Ishikawa (cell line): Measurements from ENCODE around the gene KCNQ1.
A peak's percentile ranks its signal among the peaks of the same experiment; 100 is the strongest.

Experiments used
- CEBPB ChIP-seq: IDR thresholded peaks from 2 replicates; pipeline ENCODE4 v1.6.1; 2012
- CREB1 ChIP-seq: IDR thresholded peaks from 2 replicates; pipeline ENCODE4 v1.6.1; 2012; ENCODE audit warnings: low read depth
- EGR1 ChIP-seq: IDR thresholded peaks from 2 replicates; pipeline ENCODE4 v1.6.1; 2012
- EP300 ChIP-seq: IDR thresholded peaks from 2 replicates; pipeline ENCODE4 v1.6.1; 2012; ENCODE audit warnings: borderline replicate concordance
- FOXM1 ChIP-seq: IDR thresholded peaks from 2 replicates; pipeline ENCODE4 v1.6.1; 2012; ENCODE audit warnings: low read depth, borderline replicate concordance
- MAX ChIP-seq: IDR thresholded peaks from 2 replicates; pipeline ENCODE4 v1.6.1; 2012
- NFIC ChIP-seq: IDR thresholded peaks from 2 replicates; pipeline ENCODE4 v1.6.1; 2012
- RAD21 ChIP-seq: IDR thresholded peaks from 2 replicates; pipeline ENCODE4 v1.6.1; 2012; ENCODE audit warnings: low read depth
- TAF1 ChIP-seq: IDR thresholded peaks from 2 replicates; pipeline ENCODE4 v1.6.1; 2012; ENCODE audit warnings: low read depth, mild to moderate bottlenecking
- TCF12 ChIP-seq: IDR thresholded peaks from 2 replicates; pipeline ENCODE4 v1.6.1; 2012; ENCODE audit warnings: low read depth
- TEAD4 ChIP-seq: IDR thresholded peaks from 2 replicates; pipeline ENCODE4 v1.6.1; 2012
- YY1 ChIP-seq: IDR thresholded peaks from 2 replicates; pipeline ENCODE4 v1.6.1; 2012; ENCODE audit warnings: low read depth
- ZBTB7A ChIP-seq: IDR thresholded peaks from 2 replicates; pipeline ENCODE4 v1.6.1; 2012; ENCODE audit warnings: low read depth
- TF ChIP-seq, protein P1 (sequence below): IDR thresholded peaks from 2 replicates; pipeline ENCODE4 v1.6.1; 2012; ENCODE audit warnings: low read depth, mild to moderate bottlenecking
- TF ChIP-seq, protein P2 (sequence below): IDR thresholded peaks from 2 replicates; pipeline ENCODE4 v1.6.1; 2012

Gene KCNQ1

GRCh38 chr11:2748061-2748813 is 303.4 kb downstream of the KCNQ1 start:
- TF ChIP-seq, protein P1, sequence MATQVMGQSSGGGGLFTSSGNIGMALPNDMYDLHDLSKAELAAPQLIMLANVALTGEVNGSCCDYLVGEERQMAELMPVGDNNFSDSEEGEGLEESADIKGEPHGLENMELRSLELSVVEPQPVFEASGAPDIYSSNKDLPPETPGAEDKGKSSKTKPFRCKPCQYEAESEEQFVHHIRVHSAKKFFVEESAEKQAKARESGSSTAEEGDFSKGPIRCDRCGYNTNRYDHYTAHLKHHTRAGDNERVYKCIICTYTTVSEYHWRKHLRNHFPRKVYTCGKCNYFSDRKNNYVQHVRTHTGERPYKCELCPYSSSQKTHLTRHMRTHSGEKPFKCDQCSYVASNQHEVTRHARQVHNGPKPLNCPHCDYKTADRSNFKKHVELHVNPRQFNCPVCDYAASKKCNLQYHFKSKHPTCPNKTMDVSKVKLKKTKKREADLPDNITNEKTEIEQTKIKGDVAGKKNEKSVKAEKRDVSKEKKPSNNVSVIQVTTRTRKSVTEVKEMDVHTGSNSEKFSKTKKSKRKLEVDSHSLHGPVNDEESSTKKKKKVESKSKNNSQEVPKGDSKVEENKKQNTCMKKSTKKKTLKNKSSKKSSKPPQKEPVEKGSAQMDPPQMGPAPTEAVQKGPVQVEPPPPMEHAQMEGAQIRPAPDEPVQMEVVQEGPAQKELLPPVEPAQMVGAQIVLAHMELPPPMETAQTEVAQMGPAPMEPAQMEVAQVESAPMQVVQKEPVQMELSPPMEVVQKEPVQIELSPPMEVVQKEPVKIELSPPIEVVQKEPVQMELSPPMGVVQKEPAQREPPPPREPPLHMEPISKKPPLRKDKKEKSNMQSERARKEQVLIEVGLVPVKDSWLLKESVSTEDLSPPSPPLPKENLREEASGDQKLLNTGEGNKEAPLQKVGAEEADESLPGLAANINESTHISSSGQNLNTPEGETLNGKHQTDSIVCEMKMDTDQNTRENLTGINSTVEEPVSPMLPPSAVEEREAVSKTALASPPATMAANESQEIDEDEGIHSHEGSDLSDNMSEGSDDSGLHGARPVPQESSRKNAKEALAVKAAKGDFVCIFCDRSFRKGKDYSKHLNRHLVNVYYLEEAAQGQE: no peak

DNA sequence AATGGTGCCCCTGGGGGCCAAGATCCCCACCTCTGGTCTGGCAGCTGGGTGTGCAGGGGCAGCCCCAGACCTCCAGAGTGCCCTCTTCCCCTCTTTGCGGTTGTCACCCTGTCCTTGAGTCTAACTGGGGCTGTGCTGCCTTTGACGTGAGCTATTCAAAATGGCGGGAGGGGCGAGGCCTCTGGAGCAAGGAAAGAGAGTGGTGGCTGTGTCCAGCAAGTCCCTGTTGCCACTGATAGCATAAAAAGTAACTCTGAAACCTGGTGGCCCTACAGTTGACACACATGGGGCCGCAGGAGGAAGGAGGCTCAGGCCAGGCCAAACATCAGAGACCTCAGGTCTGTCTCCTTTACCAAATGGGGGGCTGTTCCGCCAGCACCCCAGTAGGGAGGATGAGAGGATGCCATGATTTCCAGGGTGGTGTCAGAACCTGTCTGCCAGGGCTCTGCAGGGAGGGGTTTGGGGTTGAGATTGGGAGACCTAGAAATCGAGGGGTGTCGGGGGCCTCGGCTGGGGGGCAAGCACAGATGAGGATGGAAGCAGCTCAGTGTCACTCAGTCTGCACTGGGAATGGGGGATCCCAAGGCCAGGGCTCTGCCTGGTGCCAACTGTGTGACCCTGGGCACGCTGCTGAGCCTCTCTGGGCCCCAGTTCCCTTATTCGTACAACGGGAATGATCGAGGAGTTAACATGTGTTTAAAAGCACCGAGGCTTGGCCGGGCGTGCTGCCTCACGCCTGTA is 304.2 kb downstream of the KCNQ1 start:
- TF ChIP-seq EGR1: no peak
- TF ChIP-seq TAF1: no peak
- no peak for TF ChIP-seq CREB1
- TF ChIP-seq, protein P2, sequence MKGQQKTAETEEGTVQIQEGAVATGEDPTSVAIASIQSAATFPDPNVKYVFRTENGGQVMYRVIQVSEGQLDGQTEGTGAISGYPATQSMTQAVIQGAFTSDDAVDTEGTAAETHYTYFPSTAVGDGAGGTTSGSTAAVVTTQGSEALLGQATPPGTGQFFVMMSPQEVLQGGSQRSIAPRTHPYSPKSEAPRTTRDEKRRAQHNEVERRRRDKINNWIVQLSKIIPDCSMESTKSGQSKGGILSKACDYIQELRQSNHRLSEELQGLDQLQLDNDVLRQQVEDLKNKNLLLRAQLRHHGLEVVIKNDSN: no peak
- TF ChIP-seq EP300: no peak
- TF ChIP-seq, protein P1: no peak

DNA sequence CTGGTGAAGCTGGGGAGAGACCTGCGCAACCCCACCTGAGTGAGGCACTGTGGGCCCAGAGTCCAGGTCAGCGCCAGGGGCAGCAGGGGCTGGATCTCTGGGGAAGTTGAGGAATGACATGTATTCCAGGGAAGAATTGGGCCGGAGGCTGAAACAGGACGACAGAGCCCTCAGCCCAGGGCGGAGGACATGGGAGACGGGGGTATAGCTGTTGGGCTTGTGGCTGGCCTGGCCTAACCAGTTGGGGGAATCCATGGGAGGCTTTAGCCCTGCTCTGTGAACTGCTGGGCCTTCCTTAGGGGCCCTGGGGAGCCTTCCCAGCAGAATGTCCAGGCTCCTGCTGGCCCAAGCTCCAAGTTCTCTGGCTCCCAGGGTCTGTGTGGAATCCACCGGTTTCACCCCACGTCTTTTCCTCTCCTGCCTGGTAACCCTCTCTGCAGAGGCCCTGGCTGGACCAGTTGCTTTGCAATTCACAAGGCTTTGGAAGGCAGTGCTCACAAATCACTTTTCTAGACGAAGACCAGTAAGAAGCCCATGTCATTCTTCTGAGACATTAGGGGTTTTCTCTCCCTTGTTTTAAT is 305.4 kb downstream of the KCNQ1 start:
- TF ChIP-seq EP300 (no peak), EGR1 (no peak), NFIC (no peak), ZBTB7A (no peak), TCF12 (no peak), RAD21 (no peak), FOXM1 (no peak), CREB1 (no peak), TEAD4 (no peak), MAX (no peak), CEBPB (no peak), YY1 (no peak), TAF1 (no peak)
- TF ChIP-seq, protein P1: no peak
- TF ChIP-seq, protein P2: no peak

GRCh38 chr11:2750682-2751522 is 306.1 kb downstream of the KCNQ1 start:
- TF ChIP-seq MAX (no peak), NFIC (peak; percentile 69)
